NCI-H1048 (cell line): ENCODE data around the gene LINC01488.

Experiments
- DNase-seq: peaks from one replicate; lab custom pipeline; 2025; lab: John Stamatoyannopoulos, UW

LINC01488 gene

DNA sequence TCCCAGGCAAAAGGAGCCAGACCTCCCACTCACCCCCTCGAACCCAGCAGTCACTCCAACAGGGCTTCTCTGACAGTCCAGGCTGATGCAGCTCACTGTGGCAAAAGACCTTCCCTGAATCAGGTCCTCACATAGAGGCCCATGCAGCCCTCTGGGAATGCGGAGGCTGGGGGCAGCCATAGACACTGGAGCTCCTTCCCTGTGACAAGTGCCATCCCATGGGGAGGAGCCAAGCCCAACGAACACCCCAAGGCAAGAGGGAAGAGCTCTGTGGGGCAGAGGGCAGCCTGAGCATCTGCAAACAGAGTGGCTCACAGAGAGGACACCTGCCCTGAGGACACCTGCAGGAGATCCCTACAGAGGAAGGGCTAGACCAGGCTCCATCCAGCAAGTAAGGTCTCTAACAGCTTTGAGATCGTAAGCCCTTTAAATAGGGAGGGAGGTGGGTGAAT, at the start of gene LINC01488:
TSS of gene LINC01488 (plus strand) at position 271 of the 452 bp plus-strand sequence.
- DNase-seq: no peak

DNA sequence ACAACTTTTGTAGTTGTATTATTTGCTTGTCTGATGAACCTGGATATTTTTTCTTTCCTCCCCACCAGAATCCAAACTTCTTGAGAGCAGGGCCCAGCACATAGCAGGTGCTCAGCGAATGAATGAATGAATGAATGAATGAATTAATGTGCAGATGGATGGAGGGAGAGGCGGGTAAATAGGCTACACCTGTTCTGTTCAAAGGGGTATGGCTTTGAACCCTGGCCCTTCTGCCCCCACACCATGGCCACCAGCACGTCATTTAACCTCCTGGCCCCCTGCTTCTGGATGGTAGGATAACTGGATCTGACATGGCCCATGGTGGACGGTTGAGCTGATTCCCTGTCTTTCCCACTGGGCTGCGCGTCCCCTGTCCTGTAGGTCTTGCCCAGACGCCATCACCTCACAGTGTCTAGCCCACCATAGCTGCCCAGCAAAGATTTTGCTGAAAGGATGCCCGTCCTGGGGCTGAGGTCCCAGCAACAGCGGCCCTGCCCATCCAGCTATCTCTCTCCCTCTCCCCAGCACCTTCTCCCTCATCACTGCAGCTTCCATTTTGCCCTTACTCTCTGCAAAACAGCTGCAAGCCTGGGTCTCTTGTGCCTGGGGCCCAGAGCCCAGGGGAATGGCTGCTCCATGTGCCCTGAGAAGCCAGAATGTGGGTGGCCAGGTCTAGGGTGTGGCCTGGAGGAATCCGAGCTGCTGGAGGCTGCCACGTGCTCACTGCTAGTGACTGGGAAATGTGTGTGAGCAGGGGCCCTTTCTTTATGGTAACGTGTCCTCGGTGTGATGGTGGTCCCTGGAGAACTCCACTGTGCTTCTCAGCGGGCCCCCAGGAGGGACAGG, 49.3 kb upstream of the LINC01488 start:
- DNase-seq: no peak

DNA sequence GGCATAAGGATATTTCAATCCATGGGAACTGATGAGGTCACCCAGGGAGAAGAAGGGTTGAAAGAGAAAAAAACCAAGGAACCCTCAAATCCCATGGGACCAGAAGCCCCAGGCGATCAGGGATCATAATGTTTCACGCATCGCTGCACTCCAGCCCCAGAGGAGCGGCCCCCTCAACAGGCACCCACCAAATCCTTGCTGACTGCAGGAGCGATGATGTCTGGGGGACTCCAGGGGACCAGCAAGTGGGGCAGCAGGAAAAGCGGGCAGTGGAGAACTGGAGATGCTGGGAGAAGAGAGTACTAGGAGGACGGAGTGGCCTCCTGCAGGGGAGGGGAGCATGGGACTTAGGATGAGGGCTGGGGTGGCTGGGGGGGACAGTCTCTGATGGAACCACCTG, 47.7 kb upstream of the LINC01488 start:
- DNase-seq: no peak

DNA sequence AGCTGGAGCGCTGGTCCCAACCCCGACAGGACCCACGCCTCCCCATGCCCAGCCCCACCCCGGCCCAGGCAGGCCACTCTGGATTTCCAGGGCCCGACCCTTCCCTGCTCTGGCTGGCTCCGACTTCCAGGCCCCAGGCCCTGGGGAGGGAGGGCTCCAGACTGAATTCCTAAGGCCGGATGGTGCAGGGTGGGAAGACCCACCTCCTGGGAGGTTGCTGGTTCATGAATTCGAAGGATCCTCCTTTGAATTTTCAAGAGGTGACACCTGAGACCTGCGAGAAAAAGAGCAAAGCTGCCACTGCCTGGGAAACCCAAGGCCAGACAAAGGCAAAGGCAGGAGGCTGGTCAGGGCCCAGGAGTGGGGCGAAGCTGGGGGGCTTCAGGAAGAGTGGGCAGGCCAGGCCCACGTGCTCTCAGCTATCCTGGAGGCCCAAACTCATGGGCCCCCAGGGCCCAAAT, 47.0 kb upstream of the LINC01488 start:
- DNase-seq: no peak

DNA sequence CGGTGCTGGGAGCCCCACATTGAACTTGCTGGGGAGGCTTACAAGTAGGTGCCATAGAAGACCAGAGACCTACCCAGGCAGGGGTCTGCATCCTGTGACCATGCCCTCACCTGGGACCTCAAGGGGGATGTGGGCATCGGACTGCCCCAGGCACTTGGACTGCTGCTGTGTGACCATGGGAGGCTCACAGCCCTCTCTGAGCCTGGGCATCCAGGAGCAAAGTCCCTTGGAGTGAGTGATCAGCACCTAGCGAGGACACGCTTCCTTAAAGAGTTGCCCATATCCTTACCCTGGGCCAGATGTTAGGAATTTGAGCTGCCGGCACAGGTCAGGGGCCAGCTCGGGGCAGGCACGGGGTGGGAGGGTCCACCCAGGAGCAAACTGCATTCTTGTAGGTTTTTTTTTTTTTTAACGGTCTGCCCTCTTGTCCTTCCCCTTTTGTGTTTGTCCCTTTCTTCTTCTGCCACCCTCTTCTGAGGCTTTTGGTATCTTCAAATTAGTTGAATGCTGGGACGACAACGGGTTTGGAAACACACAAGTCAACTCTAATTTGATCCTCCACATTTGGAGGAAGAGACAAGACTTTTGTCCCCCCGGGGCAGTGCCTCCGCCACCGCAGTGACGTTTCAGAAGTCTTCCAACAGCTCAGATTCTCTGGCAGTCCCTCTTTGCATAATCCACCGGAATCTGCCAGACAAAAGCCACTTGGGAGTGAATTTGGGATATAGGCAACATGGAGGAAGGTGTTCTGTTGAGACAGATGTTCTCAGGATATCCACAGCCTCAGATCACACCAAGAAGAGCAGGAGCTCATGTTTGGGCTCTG, 46.1 kb upstream of the LINC01488 start:
- no peak for DNase-seq

DNA sequence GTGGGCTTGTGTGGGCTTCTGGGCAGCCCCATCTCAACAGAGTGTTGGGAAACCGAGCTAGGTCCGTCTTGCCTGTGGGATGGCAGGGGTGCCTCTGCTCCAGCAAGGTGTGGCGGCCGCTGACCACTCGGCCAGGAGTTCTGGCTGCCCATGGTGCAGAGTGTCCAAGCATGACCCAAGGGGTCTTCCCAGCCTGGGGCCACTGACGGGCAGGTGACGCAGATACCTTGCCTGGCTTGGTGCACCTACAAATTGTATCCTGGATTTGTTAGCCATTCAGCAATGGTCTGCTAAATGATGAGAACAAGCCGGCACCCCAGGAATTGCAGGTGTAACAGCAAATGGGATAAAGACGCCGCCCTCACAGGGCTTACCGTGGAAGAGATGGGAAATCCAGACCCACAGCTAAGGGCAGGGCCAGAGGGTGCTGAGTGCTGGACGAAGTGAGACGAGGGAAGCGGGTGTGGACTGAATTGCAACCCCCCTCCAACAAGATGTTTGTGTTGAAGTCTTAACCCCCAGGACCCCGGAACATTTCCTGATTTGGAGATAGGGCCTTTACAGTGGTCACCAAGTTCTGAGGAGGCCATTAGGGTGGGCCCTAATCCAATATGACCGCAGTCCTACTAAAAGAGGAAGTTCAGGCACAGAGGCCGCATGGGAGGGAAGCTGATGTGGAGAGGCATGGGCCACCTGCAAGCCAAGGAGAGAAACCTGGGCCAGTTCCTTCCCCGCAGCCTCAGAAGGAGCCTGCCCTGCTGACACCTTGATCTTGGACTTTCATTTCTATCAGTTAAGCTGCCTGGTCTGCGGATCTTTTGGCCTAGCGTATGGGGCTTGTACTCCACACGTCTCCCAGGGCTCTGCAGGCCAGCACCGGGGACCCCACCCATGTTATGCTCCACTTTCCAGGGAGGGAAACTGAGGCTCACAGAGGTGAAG, 45.2 kb upstream of the LINC01488 start:
- no peak for DNase-seq

DNA sequence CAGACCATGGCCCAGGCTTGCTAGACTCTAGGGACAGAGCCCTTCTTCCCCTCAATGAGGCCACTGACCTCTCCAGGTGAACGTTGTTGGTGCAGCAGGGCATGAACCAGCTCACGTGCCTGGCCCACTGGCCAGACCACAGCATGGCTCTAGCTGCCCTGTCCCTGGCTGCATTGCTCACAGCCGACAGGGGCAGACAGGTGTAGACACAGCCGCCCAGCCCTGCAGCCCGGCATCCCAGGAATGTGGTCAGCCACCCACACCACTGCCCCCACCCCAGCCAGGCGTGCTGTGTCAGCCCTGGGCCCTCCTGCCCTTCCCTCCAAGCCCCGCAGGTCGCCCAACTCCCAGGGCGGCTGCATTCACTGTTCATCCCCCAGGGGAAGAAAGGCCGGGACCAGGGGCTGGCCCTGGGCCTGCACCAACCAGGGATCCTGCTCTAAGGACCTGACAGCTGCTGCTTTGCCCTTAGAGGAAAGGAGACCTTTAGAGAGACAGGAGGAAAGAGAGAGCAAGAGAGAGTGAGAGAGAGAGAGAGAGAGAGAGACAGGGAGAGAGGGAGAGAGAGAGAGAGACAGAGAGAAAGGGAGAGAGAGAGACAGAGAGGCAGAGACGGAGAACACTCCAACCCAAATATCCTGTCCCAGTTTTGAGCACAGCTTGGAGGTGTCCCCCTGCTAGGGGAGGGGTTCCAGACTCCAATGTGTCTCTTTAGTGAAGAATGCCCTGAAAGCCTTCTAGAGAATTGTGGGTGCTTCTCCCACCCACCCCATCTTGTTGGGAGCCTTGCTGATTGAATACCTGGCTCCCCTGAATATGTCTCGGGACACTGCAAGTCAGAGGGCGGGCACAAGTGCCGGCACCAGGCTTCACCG, 44.2 kb upstream of the LINC01488 start:
- no peak for DNase-seq

DNA sequence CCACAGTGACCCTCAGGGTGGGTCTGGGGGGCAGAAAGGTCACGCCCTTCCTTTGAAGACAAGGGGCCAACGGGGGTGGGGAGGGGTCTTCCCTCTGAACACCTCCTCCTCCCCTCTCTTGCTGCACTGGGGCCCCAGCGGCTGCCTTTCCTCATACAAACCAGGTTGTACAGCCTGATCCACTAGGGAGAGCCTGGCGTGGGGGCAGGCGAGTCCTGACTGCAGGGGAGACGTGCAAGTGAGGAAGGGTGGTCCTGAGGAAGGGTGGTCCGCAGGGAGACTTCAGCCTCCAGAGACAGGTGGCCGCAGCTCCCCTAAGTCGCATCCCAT, 43.6 kb upstream of the LINC01488 start:
- DNase-seq: no peak

DNA sequence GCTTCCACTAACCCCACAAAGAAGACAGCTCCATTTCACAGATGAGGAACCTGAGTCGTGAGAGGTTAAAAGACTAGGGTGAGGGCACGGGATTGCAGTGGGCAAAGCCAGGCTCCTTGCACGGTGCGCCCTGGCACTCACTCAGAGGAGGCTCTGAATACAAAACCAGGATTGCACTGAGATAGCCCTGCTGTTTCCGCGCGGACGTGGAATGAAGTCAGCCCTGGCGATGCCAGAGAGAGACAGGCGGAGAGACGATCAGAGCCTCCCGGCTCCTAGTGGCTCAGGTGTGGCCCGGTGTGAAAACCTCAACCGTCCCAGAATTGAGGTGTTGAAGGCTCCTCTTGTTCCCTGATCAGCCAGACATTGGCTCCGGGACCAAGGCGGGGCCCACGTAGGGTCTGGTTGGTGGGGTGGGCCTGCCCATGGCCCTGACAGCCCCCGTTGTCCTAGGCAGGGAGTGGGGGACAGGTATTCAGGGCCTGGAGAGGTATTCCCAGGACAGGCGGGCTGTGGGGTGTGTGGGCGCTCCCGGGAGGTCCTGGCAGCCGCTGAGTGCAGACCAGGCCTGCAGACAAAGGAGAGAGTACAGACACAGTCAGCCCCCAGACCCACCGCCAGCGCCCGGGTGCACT, 43.1 kb upstream of the LINC01488 start:
- DNase-seq: no peak

DNA sequence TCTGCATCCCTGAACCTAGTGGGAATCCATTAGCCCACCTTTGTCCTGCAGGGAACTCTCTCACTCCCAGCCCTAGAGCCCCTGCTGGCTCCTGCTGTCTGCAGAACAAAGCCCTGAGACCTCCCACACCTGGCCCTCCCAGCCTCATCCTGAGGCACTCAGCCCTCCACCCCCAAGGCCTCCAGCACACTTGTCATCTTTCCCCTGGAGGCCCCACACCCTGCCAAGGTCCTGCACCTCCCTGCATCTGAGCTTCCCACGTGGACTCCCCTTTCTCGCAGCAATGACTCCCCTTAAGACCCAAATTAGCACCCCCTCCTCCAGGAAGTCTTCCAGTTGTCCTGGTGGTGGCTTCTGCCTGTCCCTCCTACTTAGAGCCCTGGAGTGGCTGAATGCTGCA, 42.3 kb upstream of the LINC01488 start:
- no peak for DNase-seq

DNA sequence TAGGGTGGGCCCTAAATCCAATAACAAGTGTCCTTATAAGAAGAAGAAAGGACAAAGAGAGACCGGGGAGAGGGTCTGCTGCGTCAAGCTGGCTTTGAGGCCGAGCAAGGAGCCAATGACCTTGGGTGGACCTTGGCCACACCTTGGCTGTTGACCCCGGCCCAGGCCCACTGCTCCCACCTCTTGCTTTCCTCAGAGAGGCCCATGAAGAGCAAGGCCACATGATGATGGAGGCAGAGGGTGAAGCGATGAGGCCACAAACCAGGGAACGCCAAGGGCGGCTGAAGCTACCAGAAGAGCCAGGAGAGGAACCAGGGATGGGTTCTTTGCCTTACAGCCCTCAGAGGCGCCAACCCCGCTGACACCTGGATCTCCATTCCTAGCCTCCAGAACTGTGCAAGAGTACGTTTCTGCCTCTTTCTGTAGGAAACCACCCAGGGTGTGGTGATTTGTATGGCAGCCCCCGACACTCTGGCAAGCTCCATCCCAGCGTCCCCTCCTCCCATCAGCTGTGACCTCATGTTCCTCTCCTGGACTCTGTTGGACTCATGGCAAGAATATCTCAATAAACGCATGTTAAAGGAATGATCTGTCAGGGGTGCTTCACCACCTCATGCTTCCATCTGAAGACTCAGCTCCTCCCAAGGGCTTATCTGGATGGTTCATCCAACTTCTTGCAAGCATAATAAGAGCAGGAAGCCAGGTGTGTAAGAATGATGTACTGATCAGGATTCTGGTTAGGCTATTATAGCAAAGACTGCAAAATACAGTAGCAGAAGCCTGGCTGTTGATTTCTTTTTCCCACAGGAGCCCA, 41.6 kb upstream of the LINC01488 start:
- DNase-seq: no peak

DNA sequence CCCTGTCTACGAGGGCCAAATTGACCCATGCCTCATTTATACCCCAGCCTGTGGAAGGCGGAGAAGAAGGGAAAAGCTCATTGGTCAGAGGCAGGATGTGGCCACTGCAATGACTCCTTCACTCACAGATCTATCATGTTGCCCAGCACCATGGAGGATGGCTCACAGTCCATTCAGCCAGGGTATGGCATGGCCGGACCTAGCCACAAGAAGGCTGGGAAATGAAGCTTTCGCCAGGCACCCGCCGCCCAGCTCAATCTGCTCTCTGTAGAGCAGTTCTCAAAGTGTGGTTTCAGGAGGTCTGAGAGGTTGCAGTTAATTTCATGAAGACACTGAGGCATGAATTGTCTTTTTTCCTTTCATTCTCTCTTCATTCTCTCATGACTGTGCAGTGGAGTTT, 40.6 kb upstream of the LINC01488 start:
- no peak for DNase-seq

DNA sequence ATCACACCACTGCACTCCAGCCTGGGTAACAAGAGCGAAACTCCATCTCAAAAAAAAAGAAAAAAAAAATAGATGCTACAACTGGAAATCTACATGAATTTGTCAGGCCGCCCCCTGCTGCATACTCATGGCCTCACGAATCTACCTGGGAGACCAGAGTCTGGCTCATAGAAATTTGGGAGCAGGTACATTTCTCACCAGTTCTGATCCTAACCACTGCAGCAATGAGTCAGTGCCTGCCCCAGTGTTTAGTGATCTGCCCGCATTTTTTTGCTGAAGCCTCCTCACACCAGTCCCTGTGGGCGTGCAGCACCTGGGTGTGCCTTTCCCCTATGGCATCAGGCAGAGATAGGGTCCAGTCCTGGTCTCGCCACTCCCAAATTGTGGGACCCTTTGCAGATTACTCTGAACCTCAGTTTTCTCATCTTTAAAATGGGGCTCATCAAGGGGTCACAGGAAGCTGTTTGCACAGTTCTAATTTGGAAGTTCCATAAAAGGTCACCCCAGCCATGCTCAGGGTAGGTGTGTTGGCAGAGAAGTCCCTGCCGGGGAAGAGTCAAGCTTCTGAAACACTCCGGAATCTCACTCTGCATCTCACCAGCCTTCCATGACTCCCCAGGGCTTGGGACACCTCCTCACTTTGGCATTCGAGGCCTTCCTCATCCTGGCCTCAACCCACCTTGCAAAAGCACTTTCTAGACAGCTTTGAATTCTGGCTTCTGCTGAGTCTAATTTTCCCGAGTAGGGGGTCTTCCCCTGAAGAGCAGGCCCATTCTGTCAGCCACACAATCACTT, 39.3 kb upstream of the LINC01488 start:
- no peak for DNase-seq

DNA sequence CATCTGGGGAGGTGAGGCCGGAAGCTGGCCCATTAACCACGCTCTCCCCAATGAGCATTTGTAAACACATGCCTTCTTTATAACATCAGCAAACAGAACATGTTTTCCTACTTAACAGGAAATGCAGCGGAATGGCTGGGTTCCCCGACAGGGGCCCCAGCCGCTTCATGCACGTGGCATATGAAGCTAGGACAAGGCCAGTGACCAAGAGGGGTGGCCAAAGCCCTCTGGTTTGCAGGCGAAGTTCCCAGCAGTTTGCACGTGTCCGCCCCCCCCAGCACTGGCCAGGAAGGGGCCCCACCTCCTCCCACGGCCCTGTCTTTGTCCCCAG, 38.7 kb upstream of the LINC01488 start:
- no peak for DNase-seq

DNA sequence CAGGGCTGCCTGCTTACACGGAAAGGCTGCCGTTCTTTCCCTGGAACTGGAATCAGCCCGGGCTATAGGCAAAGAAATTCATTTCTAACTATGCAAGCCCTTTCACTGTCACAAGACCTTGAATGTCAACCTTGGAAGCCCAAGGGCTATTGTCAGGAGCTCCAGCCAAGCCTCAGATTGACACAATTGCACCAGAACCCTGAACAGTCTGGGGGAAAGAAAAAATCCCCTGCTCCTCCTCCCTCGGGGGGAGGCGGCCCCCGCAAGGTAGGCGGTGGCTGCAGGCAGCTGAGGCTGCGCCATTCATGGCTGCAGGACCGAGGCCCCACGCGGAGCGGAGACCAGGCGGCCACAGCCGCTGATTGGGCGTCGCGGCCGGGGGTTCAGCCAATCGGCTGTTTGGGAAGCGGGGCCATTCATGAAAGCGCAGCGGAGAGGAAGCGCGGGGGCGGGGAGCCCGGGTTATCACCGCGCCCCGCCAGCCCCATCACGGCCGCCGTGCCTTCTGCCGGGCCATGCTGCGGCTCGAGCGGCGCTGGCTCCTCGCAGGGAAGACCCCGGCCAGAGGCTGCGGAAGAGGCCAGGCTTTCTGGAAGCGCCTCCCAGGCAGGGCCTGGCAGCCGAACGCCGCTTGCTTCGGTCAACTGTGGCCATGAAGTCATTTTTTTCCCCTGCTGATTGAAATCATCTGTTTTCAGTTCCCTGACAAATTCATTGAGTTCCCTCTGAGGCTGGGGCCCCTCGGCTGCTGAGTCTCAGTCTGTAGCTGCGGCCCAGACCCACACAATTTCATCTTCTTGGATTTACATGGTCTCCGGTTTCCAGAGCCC, 38.1 kb upstream of the LINC01488 start:
- DNase-seq: peak; percentile 72

DNA sequence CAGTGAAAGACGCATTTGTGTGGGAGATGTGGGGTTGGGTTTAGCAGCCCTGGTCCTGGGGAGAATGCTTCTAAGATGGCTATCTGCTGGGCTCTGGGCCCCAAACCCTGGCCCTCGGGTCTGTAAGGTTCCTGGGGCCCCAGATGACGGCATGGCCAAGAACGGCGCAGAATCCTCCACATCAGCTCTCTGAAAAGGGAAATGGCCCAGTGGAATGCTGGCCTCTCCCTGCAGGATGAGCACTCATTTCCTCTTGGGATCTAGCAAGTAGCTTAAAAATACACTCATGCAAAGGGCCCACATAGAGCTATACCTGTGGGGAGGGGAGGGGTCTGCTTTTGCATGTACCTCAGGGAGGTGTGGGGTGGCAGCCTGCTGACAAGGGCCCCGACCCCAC, 37.5 kb upstream of the LINC01488 start:
- no peak for DNase-seq

DNA sequence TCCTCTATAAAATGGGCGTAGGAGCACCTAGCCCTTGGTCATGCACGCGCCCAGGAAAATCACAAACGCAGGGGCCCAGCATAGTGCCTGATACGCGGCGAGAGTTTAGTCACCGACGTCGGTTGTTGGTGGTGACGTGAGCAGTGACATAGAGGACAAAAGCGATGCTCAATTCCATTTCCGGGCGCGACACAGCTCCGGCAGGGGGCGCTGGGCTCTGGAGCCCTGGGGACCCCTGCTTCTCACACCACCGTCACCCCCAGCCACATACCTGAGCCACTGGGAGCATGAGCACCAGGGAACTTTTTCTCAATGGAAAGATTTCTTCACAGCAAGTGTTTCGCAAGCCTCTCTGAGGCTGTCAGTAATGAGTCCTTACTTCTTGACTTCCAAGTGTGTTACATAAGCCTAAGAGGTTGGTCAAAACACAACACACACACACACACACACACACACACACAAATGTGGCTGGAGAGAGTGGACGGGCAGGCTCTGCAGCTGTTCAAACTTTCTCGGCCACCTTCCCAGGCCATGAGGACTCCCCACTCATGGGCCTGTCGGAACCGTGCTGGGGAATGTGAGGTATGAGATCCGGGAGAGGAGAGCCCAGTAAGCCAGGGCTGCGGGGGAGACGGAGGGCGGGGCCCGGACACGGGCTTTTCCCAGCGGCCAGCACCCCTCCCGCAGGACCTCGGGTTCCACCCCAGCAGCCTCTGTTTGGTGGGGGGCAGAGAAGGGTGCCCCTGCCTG, 36.9 kb upstream of the LINC01488 start:
- DNase-seq: no peak

DNA sequence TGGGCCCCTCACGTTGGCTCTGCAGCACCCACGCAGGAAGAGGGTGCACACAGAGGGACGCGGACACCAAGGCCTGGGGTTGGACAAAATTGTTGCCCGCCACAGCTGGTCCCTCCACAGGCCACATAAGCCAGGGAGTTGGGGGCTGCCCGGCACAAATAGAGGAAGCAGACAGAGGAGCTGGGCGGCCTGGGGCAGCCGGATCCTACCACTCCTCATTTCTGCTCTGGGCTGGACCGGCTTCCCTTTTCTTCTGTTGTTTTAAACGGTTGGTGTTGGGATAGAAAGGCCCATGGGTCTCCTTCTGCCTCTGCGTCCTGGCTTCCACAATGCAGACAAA, 36.4 kb upstream of the LINC01488 start:
- DNase-seq: no peak
